K562 (cell line): ENCODE measurements around the gene GNAZ. TPM values are rescaled to one million over a fixed set of nuclear protein-coding genes. Genes with fewer than 3 reads are reported as not detected.

Experiments used
- ATAC-seq: fragments of 200-7000 bp; cut with Tn5 transposase; 3 replicates; pipeline ENCODE4 v1.9.1; 2020; ENCODE audit warnings: moderate library complexity
- BruUV-seq: library from RNA; stranded (reverse); fragments of 400-500 nt; replicated peaks from 2 replicates; lab custom pipeline; 2021; lab: Mats Ljungman, UMichigan
- CTCF ChIA-PET: fragments of 300-600 bp; formaldehyde crosslinking; extraction: SDS; loops from one replicate; lab custom pipeline; 2021; ENCODE audit warnings: low intra/inter-chr PET ratio; lab: Yijun Ruan, JAX
- POLR2A ChIA-PET: fragments of 300-600, 350-650 bp; sonication (Branson Sonifier 250); formaldehyde crosslinking; extraction: SDS; loops from one replicate; lab custom pipeline; 2021; ENCODE audit warnings: antibody characterized with exemption, inconsistent platforms; lab: Yijun Ruan, JAX
- DNase-seq, 4 experiments: peaks; one replicate each; pipeline versions ENCODE4 v3.0.0 to v3.0.0-alpha.2; 2011 to 2018; ENCODE audit warnings: low spot score in 3 of 4, mixed read lengths in 3 of 4; ENCODE audit errors: extremely low read depth in 1 of 4
- FAIRE-seq: peaks from 2 replicates; lab custom pipeline; 2011; peaks lifted over from hg19 to GRCh38; lab: Jason Lieb, UNC
- H2AFZ ChIP-seq: 2 replicates; pipeline ENCODE4 v1.6.0; 2011; ENCODE audit warnings: low read depth, low read length, control low read depth, inconsistent platforms
- H3K27ac ChIP-seq: fragments of 200-600 bp; 3 replicates; pipeline ENCODE4 v1.8.0; 2011; ENCODE audit warnings: low read depth, mild to moderate bottlenecking, control low read depth, inconsistent platforms, low read length, moderate library complexity, mixed read lengths; ENCODE audit errors: extremely low read depth
- H3K27me3 ChIP-seq, 2 experiments: fragments of 300-600 bp in 1 of 2; 2 replicates in 1 of 2; 3 replicates in 1 of 2; pipeline versions ENCODE4 v1.6.0 to v1.8.0; 2011; ENCODE audit warnings: inconsistent platforms in 2 of 2, low read length in 2 of 2, mild to moderate bottlenecking in 1 of 2, mixed read lengths in 1 of 2, moderate library complexity in 1 of 2; ENCODE audit not compliant: control insufficient read depth in 2 of 2, insufficient read depth in 2 of 2
- H3K36me3 ChIP-seq: fragments of 300-600 bp; 3 replicates; pipeline ENCODE4 v1.8.0; 2011; ENCODE audit warnings: mild to moderate bottlenecking, low read length, inconsistent platforms; ENCODE audit not compliant: control insufficient read depth, insufficient read depth
- H3K4me1 ChIP-seq, 2 experiments: fragments of 200-600 bp in 1 of 2; replicated peaks in 1 of 2; 2 replicates in 1 of 2; 3 replicates in 1 of 2; pipeline versions ENCODE4 v1.5.1 to v1.8.0; 2011; ENCODE audit warnings: inconsistent platforms in 2 of 2, low read length in 2 of 2, mild to moderate bottlenecking in 1 of 2, mixed read lengths in 1 of 2, moderate library complexity in 1 of 2; ENCODE audit not compliant: control insufficient read depth in 2 of 2, insufficient read depth in 2 of 2
- H3K4me2 ChIP-seq: 2 replicates; pipeline ENCODE4 v1.6.1; 2011; ENCODE audit warnings: low read length, control low read depth, inconsistent platforms, mixed read lengths; ENCODE audit not compliant: insufficient read depth
- H3K4me3 ChIP-seq: fragments of 200-600 bp; sonication (generic), shearing (Covaris generic); 2 replicates; pipeline ENCODE4 v1.5.1; 2016; ENCODE audit warnings: control low read depth, inconsistent platforms
- H3K79me2 ChIP-seq: fragments of 200-600 bp; 3 replicates; pipeline ENCODE4 v1.8.0; 2011; ENCODE audit warnings: low read length, inconsistent platforms; ENCODE audit not compliant: control insufficient read depth, insufficient read depth
- H3K9ac ChIP-seq, 2 experiments: 2 replicates each; pipeline versions ENCODE4 v1.6.0 to v1.6.1; 2011; ENCODE audit warnings: low read depth in 2 of 2, low read length in 2 of 2, control low read depth in 1 of 2, inconsistent platforms in 1 of 2, mild to moderate bottlenecking in 1 of 2, mixed read lengths in 1 of 2; ENCODE audit not compliant: insufficient read depth in 1 of 2
- H3K9me1 ChIP-seq: one replicate; pipeline ENCODE4 v1.6.0; 2011; ENCODE audit warnings: inconsistent platforms, mild to moderate bottlenecking, low read length, moderate library complexity; ENCODE audit not compliant: control insufficient read depth, insufficient read depth
- H3K9me3 ChIP-seq: replicated peaks from 2 replicates; pipeline ENCODE4 v1.5.1; 2011; ENCODE audit warnings: low read depth, low read length, inconsistent platforms; ENCODE audit not compliant: control insufficient read depth, insufficient read depth
- H4K20me1 ChIP-seq: replicated peaks from 2 replicates; pipeline ENCODE4 v1.6.1; 2011; ENCODE audit warnings: low read length, inconsistent platforms, mixed read lengths; ENCODE audit not compliant: control insufficient read depth, insufficient read depth
- CHCHD3 ChIP-seq: fragments of 250-450 bp; sonication (Bioruptor Pico); IDR thresholded peaks from 2 replicates; pipeline ENCODE4 v2.1.2; 2022; ENCODE audit warnings: mild to moderate bottlenecking
- CTCF ChIP-seq, 3 experiments: IDR thresholded peaks in 2 of 3; conservative IDR thresholded peaks in 1 of 3; 2 replicates each; pipeline ENCODE4 v1.5.1; 2011 to 2012; ENCODE audit warnings: low read length in 3 of 3, mild to moderate bottlenecking in 3 of 3, control low read depth in 2 of 3, improper control_type of control experiment in 1 of 3, inconsistent platforms in 1 of 3, low read depth in 1 of 3, mixed read lengths in 1 of 3, moderate library complexity in 1 of 3; ENCODE audit not compliant: insufficient read depth in 2 of 3
- HNRNPL ChIP-seq: fragments of 200-400 bp; formaldehyde crosslinking; IDR thresholded peaks from 2 replicates; pipeline ENCODE4 v1.6.1; 2017; ENCODE audit warnings: low read depth, mild to moderate bottlenecking, low read length
- JUN ChIP-seq, 2 experiments: sonication (generic) in 1 of 2; formaldehyde crosslinking in 1 of 2; IDR thresholded peaks; 2 replicates each; pipeline versions ENCODE4 v1.6.1 to v1.8.0; 2012 to 2022; ENCODE audit warnings: borderline replicate concordance in 2 of 2, mild to moderate bottlenecking in 2 of 2, improper control_type of control experiment in 1 of 2, low read depth in 1 of 2, low read length in 1 of 2, missing genetic modification reagents in 1 of 2
- RCOR1 ChIP-seq, 2 experiments: IDR thresholded peaks; 2 replicates each; pipeline ENCODE4 v1.6.1; 2012; ENCODE audit warnings: low read depth in 2 of 2, low read length in 2 of 2, borderline replicate concordance in 1 of 2, improper control_type of control experiment in 1 of 2
- SMC3 ChIP-seq: conservative IDR thresholded peaks from 2 replicates; pipeline ENCODE4 v1.6.1; 2011; ENCODE audit warnings: low read depth, low read length, improper control_type of control experiment; ENCODE audit not compliant: insufficient read depth
- ZNF232 ChIP-seq: sonication (generic); formaldehyde crosslinking; IDR thresholded peaks from 2 replicates; pipeline ENCODE4 v1.8.0; 2022; ENCODE audit warnings: mild to moderate bottlenecking, missing genetic modification reagents
- WGBS: fragments of 100-300 bp; shearing (Covaris generic); methylation state at CpG from one replicate; pipeline ENCODE4 v1.1.6; 2016; ENCODE audit warnings: low coverage, mixed read lengths; ENCODE audit not compliant: insufficient coverage; ENCODE audit errors: missing lambda C conversion rate; 5-methylcytosine and 5-hydroxymethylcytosine counted together
- in situ Hi-C: fragments of 300-500 bp; cut with MboI; formaldehyde crosslinking; loops from 4 replicates; pipeline ENCODE4 v1.15.0; 2018; ENCODE audit warnings: inconsistent platforms, mixed read lengths
- intact Hi-C: fragments of 100-400 bp; cut with micrococcal nuclease; formaldehyde crosslinking; loops from 2 replicates; pipeline ENCODE4 v1.14.2; 2022
- polyA plus RNA-seq, 8 experiments: library from polyadenylated mRNA; depleted of rRNA in 4 of 8; stranded (reverse) in 5 of 8; unstranded in 3 of 8; fragments of >200 nt; fragmentation: Nextera tagmentation in 2 of 8; fragmentation: Illumina TruSeq in 1 of 8; extraction: Ambion mirVana in 2 of 8; extraction: Trizol in 1 of 8; gene quantifications; 2 replicates each; pipeline versions ENCODE4 v1.2.1 to v1.2.3, GENCODE V29; 2011 to 2014; ENCODE audit warnings: inconsistent platforms in 1 of 8, missing spikeins in 1 of 8
- total RNA-seq, 7 experiments: library from RNA; depleted of rRNA in 6 of 7; stranded (reverse); fragments of >200 nt in 6 of 7; fragmentation: Illumina TruSeq in 2 of 7; extraction: Trizol in 2 of 7; gene quantifications; 2 replicates each; pipeline versions ENCODE4 v1.2.1 to v1.2.3, GENCODE V29; 2011 to 2021; ENCODE audit warnings: low replicate concordance in 1 of 7

GNAZ gene
- total and polyA plus RNA-seq, 9 of the 15 experiments (the other 6 are each of a cell fraction or from before 2014, with no cell fraction given), result 0.04 to 0.22 (median 0.13) TPM; not detected in 3

- intact Hi-C loops (loop anchor here (5.0 to 10.0 kb wide), 2 partner anchors 399 to 656 kb away; no protein-coding TSS in a partner anchor), in situ Hi-C loops (no loop called here)
- Histone ChIP-seq H4K20me1 (peaks cover 76% of the 10 kb centered on the region), H3K4me3 (no peak overlapping the region), H3K9me3 (no peaks in the 10 kb centered on the region), H3K9me1 (peaks cover 26% of the 10 kb centered on the region), H3K4me2 (no peak overlapping the region), H2AFZ (no peak overlapping the region), H3K36me3 (no peaks in the 10 kb centered on the region), H3K9ac (no peak overlapping the region), H3K27ac (no peak overlapping the region), H3K79me2 (no peaks in the 10 kb centered on the region), H3K27me3 (peaks cover 55 to 95% of the 10 kb centered on the region in 2 experiments), H3K4me1 (peaks cover 9 to 25% of the 10 kb centered on the region in 2 experiments; a peak in 4 of 5 replicates)
- peak in 3 of 4 experiments; percentile 48 to 58 (median 57) for DNase-seq
- ChIA-PET POLR2A (interaction anchor here (0.6 to 19.0 kb wide), 16 partner anchors 8 to 186 kb away, joined by 3 to 414 read pairs (median 6); partner anchors contain the start of gene RAB36), CTCF (no interaction called here)
- FAIRE-seq, result no peak
- ATAC-seq, result no peak
- 2% methylated on average over 4 of the region's 4 CpGs for WGBS
- TF ChIP-seq CTCF (IDR thresholded peaks at IDR 0.05 in 2 of 3, conservative IDR thresholded peaks at IDR 0.05 in 1 of 3; ENCODE audit: insufficient read depth in 2 of 3, low read depth in 1 of 3, low read length in 3 of 3) (0 out of 6 replicates have a peak, but pooled peaks of 1 of the 3 experiments have one; percentile 13), ZNF232 (CRISPR knock-in tag) (no peak), JUN (IDR thresholded peaks at IDR 0.05; ENCODE audit: borderline replicate concordance, low read depth, low read length) (0 out of 2 replicates have a peak, but pooled peaks have one; percentile 9), JUN (CRISPR knock-in tag; IDR thresholded peaks at IDR 0.05; ENCODE audit: borderline replicate concordance) (no peak), RCOR1 (IDR thresholded peaks at IDR 0.05; ENCODE audit: borderline replicate concordance in 1 of 2, low read depth in 2 of 2, low read length in 2 of 2) (peak in 1 of 2 experiments; percentile 28; a peak in 1 of 4 replicates), SMC3 (peak; percentile 24; the same call in 1 of the 2 replicates), HNRNPL (no peak), CHCHD3 (CRISPR knock-in tag) (no peak)
- no TSS peak for BruUV-seq
Observed at GRCh38 chr22:23121000-23121421, 50.7 kb downstream of the GNAZ start.
